ENCODE measurements around the gene EXOC3L1. TPM values are rescaled to one million over a fixed set of nuclear protein-coding genes. Genes with fewer than 3 reads are reported as not detected.

The EXOC3L1 gene
- total RNA-seq: under 0.01 and 0.56 TPM in 2 replicates

GRCh38 chr16:67190041-67190440 is at the start of gene EXOC3L1:
TSS of gene EXOC3L1 (minus strand) at chr16:67190136. CDS start at chr16:67189676, 460 bp downstream.

GRCh38 chr16:67226804-67227566 is 37.0 kb upstream of the EXOC3L1 start, which contains the start of gene TMEM208:
TSS of gene TMEM208 (plus strand) at chr16:67227130. CDS start at chr16:67227219, 89 bp downstream.

GRCh38 chr16:67199011-67199807 is 9.3 kb upstream of the EXOC3L1 start, which contains the start of gene ELMO3:
TSS of gene ELMO3 (plus strand) at chr16:67199131. CDS start at chr16:67199327, 196 bp downstream.

GRCh38 chr16:67191995-67192681 is 2.2 kb upstream of the EXOC3L1 start, which contains the start of gene E2F4:
TSS of gene E2F4 (plus strand) at chr16:67192155. CDS start at chr16:67192228, 73 bp downstream.

GRCh38 chr16:67183627-67184452 is 6.1 kb downstream of the EXOC3L1 start, which contains the start of gene MATCAP1:
TSS of gene MATCAP1 (minus strand) at chr16:67183963. CDS start at chr16:67180610, 3,353 bp downstream.

GRCh38 chr16:67170168-67170948 is 19.6 kb downstream of the EXOC3L1 start, which contains the start of gene NOL3:
TSS of gene NOL3 (plus strand) at chr16:67170538.

GRCh38 chr16:67164599-67165061 is 25.3 kb downstream of the EXOC3L1 start, which contains the start of gene HSF4:
TSS of gene HSF4 (plus strand) at chr16:67164745. CDS start at chr16:67164812, 67 bp downstream.

GRCh38 chr16:67150833-67151396 is 39.0 kb downstream of the EXOC3L1 start, which contains the start of gene B3GNT9:
TSS of gene B3GNT9 (minus strand) at chr16:67150998. CDS start at chr16:67150485, 513 bp downstream.

Other genes starting within 250 kb of the EXOC3L1 start
- gene CES3, start 228.9 kb downstream of the EXOC3L1 start, total RNA-seq: 0.56 TPM in 1 of 2 replicates, not detected in the other
- 0.58 and 1.1 TPM in 2 replicates for gene CES4A, start 201.5 kb downstream of the EXOC3L1 start, total RNA-seq
- 111 and 209 TPM in 2 replicates for gene CBFB, start 161.0 kb downstream of the EXOC3L1 start, total RNA-seq
- gene PHAF1, start 80.2 kb downstream of the EXOC3L1 start, total RNA-seq: 8.2 and 11.1 TPM in 2 replicates
- 27.4 and 42.3 TPM in 2 replicates for gene B3GNT9, start 39.1 kb downstream of the EXOC3L1 start, total RNA-seq
- gene TRADD, start 30.2 kb downstream of the EXOC3L1 start, total RNA-seq: 15.7 and 22.8 TPM in 2 replicates
- gene FBXL8, start 30.2 kb downstream of the EXOC3L1 start, total RNA-seq: 5.9 and 12.4 TPM in 2 replicates
- 0.58 and 12.1 TPM in 2 replicates for gene HSF4, start 25.4 kb downstream of the EXOC3L1 start, total RNA-seq
- gene NOL3, start 19.6 kb downstream of the EXOC3L1 start, total RNA-seq: 11.1 and 20.6 TPM in 2 replicates
- 10.7 and 17.3 TPM in 2 replicates for gene MATCAP1, start 6.2 kb downstream of the EXOC3L1 start, total RNA-seq
- 37.8 and 66.9 TPM in 2 replicates for gene E2F4, start 2.0 kb upstream of the EXOC3L1 start, total RNA-seq
- gene ELMO3, start 9.0 kb upstream of the EXOC3L1 start, total RNA-seq: 0.28 and 0.38 TPM in 2 replicates
- gene TMEM208, start 37.0 kb upstream of the EXOC3L1 start, total RNA-seq: 40.6 and 70.5 TPM in 2 replicates
- 11.8 and 26.1 TPM in 2 replicates for gene FHOD1, start 57.3 kb upstream of the EXOC3L1 start, total RNA-seq
- 1.2 and 2.3 TPM in 2 replicates for gene SLC9A5, start 58.8 kb upstream of the EXOC3L1 start, total RNA-seq
- gene PLEKHG4, start 89.4 kb upstream of the EXOC3L1 start, total RNA-seq: 5.6 and 10.2 TPM in 2 replicates
- under 0.01 TPM in 1 of 2 replicates, not detected in the other for gene KCTD19, start 136.6 kb upstream of the EXOC3L1 start, total RNA-seq
- 0.28 TPM in 1 of 2 replicates, not detected in the other for gene LRRC36, start 136.7 kb upstream of the EXOC3L1 start, total RNA-seq
- gene TPPP3, start 203.4 kb upstream of the EXOC3L1 start, total RNA-seq: 0.28 and 0.77 TPM in 2 replicates
- 1.7 and 5.4 TPM in 2 replicates for gene ZDHHC1, start 226.3 kb upstream of the EXOC3L1 start, total RNA-seq
- not detected in 2 replicates for gene HSD11B2, start 241.0 kb upstream of the EXOC3L1 start, total RNA-seq

Data from regular cardiac myocyte (primary cell).